Measurements from ENCODE around the gene DNAJC17.

DNAJC17 gene

DNA sequence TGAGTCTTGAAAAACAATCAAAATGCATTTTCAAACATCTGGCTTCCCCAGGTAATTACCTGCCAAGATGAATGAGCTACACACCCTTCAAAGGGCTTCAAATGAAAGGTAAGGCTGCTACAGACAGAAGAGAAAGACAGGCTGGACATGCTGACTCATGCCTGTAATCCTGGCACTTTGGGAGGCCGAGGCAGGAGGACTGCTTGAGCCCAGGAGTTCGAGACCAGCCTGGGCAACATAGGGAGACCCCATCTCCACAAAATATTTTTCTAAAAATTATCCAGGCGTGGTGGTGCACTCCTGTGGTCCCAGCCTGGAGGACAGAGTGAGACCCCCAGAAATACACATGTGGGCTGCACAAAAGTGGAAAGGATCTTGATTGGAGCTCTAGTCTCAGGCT, 14.9 kb downstream of the DNAJC17 start:
- DNase-seq (ENCODE audit: low read depth in 2 of 3, low spot score in 1 of 3) = no peak

- no peak for DNase-seq (ENCODE audit: low read depth in 2 of 3, low spot score in 1 of 3)
These were observed 16.6 kb downstream of the DNAJC17 start for GRCh38 chr15:40790718-40791117.

DNA sequence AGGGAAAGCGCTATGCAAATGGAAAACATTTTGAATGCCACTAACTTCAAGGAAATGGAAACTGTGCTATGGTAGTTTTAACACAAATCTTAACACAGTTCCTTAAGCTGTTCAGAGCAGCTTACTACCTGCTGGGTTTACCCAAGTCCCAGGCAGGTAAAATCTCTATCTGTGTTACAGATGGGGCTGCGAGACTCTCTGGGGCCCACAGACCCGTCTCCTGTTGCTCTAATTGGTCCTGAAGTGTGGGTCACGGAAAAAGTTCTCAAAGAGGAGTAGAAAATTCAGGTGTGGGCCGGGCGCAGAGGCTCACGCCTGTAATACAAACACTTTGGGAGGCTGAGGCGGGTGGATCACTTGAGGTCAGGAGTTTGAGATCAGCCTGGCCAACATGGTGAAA, 17.3 kb downstream of the DNAJC17 start:
- no peak for DNase-seq (ENCODE audit: low read depth in 2 of 3, low spot score in 1 of 3)

DNA sequence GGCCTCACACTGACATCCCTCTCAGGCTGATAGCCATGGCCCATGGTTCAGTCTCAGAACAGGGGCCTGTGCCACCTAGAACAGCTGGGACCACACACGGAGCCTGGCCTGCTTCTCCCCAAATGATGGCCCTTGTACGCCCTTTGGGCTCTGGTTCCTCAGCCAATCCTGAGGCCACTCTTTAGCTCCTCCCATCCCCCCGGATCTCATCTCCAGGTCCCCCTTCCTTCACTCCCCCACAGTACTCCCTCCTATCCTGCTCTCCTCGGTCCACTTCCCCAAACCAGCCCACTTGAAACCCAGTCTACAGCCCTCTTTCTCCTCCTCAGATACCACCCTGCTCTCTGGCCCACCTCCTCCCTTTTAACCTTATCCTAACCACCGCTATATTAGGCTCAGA, 18.2 kb downstream of the DNAJC17 start:
- DNase-seq (ENCODE audit: low read depth in 2 of 3, low spot score in 1 of 3) = no peak

- no peak for DNase-seq (ENCODE audit: low read depth in 2 of 3, low spot score in 1 of 3)
These were observed 19.3 kb downstream of the DNAJC17 start for GRCh38 chr15:40787991-40788390.

GRCh38 chr15:40787344-40787841, 19.9 kb downstream of the DNAJC17 start:
- peak; percentile 47 to 56 (median 55) for DNase-seq (ENCODE audit: low read depth in 2 of 3, low spot score in 1 of 3)

DNA sequence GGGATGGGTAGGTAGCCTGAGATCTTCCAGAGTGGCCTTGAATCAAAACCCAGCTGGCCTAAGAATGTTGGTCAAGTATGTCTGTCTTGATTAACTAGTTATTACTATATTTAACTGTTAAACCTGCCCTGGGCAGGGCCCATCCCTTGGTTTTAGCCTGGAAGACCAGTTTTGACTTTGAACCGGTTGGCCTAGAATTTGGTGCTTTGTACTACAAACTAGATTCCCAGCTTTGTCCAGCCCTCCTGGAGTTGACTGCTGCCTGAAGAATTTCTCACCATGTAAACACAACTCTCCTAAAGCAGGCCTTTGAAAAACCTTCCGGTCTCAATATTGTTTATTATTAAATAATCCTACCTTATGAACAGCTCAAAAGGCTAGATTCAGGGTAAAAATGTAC, 21.5 kb downstream of the DNAJC17 start:
- DNase-seq (ENCODE audit: low read depth in 2 of 3, low spot score in 1 of 3) = no peak

GRCh38 chr15:40785164-40785563, 22.1 kb downstream of the DNAJC17 start:
- DNase-seq (ENCODE audit: low read depth in 2 of 3, low spot score in 1 of 3) = no peak

- DNase-seq (ENCODE audit: low read depth in 2 of 3, low spot score in 1 of 3) = peak; percentile 51 to 69 (median 52)
These were observed 24.6 kb downstream of the DNAJC17 start for GRCh38 chr15:40782609-40783227.

GRCh38 chr15:40776537-40777141, 30.6 kb downstream of the DNAJC17 start:
- DNase-seq (ENCODE audit: low read depth in 2 of 3, low spot score in 1 of 3) = no peak

- DNase-seq (ENCODE audit: low read depth in 2 of 3, low spot score in 1 of 3) = no peak
These were observed 31.3 kb downstream of the DNAJC17 start for GRCh38 chr15:40775740-40776536.

- DNase-seq (ENCODE audit: low read depth in 2 of 3, low spot score in 1 of 3) = no peak
These were observed 32.3 kb downstream of the DNAJC17 start for GRCh38 chr15:40775007-40775406.

GRCh38 chr15:40773902-40774301, 33.4 kb downstream of the DNAJC17 start:
- no peak for DNase-seq (ENCODE audit: low read depth in 2 of 3, low spot score in 1 of 3)

- DNase-seq (ENCODE audit: low read depth in 2 of 3, low spot score in 1 of 3) = no peak
These were observed 33.8 kb downstream of the DNAJC17 start for GRCh38 chr15:40773496-40773895.

GRCh38 chr15:40772014-40772413, 35.3 kb downstream of the DNAJC17 start:
- DNase-seq (ENCODE audit: low read depth in 2 of 3, low spot score in 1 of 3) = no peak

GRCh38 chr15:40771242-40771641, 36.0 kb downstream of the DNAJC17 start:
- DNase-seq (ENCODE audit: low read depth in 2 of 3, low spot score in 1 of 3) = no peak

- DNase-seq (ENCODE audit: low read depth in 2 of 3, low spot score in 1 of 3) = no peak
These were observed 37.0 kb downstream of the DNAJC17 start for GRCh38 chr15:40770147-40770721.

DNA sequence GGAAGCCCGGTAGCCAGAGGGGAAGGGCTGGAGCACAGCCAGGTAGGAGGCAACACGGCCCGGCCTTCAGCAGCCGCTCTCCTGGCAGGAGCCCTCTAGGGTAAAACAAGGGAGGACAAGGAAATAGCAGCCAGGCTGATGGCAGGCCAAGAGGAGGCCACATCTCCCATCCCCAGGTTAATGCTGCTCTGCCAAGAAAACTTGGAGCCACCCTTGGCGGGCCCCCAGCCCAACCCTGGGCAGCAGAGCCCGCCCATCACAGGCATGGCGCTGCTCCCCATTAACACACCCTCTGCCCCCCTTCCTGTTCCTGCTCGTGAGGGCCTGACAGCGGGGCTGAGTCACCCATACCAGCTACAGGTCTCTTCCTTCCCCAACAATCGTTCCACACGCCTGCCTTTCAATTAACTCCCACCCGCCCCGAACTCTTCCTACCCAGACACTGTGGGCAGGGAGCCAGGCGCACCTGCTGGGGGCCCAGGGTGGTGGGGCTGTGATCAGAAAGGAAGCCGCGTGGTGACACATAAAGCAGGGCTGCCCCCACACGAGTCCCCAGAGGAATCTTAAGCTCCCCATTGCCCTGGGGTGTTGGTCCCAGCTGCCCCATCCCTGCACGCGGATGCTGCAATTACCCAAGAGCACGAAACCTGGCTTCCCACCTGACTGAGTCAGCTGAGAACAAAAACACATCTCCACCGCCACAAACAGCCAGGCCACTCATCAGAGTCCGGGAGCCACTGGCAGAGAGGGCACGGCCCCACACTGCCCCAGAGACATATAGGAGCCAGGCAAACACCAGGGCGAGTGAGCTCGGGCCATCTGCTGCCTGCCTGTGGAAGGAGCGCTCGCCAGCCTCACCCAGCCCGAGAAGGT, 37.8 kb downstream of the DNAJC17 start, which contains the start of gene C15orf62:
Gene C15orf62, plus strand, starts transcription at position 707 of the 873 bp plus-strand sequence. CDS start 516 bp downstream, outside the sequence.
- DNase-seq (ENCODE audit: low read depth in 2 of 3, low spot score in 1 of 3) = peak in 2 of 3 donors; percentile 23 to 44

DNA sequence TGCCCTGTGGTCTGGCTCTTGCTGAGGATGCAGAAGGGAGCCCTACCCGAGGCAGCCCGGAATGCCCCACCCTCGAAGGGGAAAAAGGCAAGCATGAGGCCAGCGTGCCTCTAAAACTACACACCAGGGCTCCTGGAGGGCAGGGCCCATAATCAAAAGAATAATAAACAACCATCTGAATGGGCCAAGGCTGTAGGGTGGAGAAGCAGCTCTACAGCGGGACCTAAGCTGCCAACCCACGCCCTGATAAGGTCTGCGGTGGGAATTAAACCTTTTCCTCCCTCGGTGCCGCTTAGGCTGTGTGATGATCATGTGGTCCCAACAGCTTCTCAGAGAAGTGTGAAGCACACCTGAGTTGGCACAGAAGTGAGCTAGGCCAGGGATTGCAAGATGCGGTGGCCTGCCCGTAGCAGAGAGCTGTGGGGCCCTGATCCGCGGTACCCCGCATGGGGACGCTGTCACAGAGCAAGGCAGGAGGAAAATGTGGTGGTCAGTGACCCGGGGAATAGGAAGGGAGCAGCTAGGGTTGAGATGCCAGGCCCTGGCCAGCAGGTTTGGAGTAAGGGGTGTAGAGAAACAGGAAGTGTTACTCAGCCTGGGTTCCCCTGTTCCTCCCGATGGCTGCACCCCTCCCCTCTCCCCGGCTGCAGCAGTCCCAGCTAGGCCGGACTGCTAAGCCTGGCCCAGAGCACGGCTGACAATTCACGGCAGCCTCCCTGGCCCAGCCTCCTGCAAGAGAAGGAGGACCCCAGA, 38.6 kb downstream of the DNAJC17 start:
- DNase-seq (ENCODE audit: low read depth in 2 of 3, low spot score in 1 of 3) = no peak

All from stimulated activated CD4-positive, alpha-beta T cell treated with anti-CD3 and anti-CD28 coated beads, Interleukin-12 subunit alpha, Interleukin-12 subunit beta, amount 100 ng/mL, for 48 hours (primary cell).